GM21390 (cell line): Measurements from ENCODE around the gene IL1RL1.

Experiments used
- ATAC-seq: cut with Tn5 transposase; IDR thresholded peaks from one replicate; pipeline ENCODE4 v1.9.1; 2021; ENCODE audit not compliant: unreplicated experiment

The IL1RL1 gene

DNA sequence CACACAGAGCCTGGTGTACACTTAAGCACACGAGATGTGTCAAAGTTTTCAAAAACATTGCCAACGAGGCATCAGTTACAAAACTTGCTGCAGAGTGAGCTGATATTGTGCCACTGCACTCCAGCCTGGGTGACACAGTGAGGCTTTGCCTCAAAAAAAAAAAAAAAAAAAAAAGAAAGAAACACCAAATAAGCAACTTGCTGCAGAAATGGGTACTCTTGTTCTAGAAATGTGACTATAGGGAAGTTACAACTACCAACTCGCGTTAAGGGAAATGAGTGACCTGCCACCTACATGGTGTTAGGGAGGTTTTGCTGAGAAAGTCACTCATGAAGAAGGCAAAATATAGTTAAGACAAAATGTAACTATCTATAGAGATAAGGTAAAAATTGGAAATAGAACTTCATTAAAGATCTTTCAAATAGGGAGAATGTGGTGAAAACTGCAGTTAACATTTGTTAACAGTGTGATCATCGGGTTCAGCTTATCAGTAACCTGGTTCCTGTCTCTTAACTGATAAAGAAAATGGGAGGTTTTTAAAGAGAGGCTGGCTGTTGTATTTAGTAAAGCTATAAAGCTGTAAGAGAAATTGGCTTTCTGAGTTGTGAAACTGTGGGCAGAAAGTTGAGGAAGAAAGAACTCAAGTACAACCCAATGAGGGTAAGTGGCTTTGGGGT lies at the start of gene IL1RL1:
Gene IL1RL1, plus strand, starts transcription at position 600 of the 677 bp plus-strand sequence. CDS start 26,702 bp downstream, outside the sequence.
- no peak for ATAC-seq

DNA sequence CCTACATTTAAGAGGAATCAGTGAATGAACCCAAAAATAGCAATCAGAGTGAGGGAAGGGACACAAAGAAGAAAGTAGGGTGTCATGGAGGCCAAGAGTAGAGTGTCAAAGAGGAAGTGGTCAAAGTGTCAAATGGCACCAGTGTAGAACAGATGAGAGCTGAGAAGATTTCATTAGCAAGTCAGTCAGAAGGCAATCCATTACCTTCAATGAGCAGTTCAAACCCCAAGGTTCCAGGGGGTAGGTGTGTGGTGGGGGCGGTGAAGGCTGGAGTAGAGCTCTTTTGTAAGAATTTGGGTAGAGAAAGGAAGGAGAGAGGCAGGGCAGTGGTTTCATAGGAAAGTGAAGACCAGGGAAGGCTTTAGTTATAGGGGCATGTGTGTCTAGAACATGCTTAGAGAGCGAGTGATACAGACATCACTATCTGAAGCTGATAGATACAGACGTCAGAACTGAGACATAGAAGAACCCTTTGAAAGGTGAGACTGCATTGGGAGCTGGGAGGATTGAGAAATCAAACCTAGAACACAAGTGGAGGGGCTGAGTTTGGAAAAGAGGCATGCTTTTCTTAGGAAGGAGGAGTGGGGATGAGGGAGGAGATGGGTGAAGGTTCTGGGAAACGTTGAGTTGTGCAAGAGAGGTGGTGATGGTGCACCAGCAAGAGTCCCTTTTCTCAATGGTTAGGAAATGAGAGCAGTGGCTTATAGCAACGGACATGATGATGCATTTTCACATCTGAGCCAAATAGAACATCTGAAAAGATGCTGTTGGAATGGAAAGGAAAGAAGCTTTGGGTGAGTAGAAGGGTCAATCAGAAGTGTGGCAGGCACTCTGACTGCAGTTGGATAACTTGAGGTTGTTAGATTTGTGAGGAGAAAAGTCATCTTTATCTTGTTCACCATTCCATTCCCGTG lies 48.9 kb upstream of the IL1RL1 start:
- no peak for ATAC-seq

GRCh38 chr2:102264952-102265351 lies 46.4 kb upstream of the IL1RL1 start:
- ATAC-seq: no peak

DNA sequence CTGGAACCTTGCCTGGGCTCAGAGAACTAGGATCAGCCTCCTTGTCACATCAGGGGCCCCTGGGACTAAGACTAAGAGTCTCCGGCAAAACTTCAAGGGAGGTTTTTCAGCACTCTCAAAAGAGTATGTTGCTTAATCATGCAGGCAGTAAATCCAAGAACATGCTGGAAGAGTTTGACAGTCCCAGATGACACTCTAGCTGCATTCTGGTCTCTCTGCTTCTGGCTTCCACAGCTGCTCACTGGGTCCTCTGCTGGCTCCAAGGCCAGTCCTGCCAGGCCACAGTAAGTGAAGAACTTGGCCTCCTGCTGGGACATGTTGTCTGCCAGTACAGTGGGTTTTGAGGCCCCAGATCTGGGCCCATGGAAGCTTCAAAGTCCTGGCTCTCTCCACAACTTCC lies 45.2 kb upstream of the IL1RL1 start:
- no peak for ATAC-seq

DNA sequence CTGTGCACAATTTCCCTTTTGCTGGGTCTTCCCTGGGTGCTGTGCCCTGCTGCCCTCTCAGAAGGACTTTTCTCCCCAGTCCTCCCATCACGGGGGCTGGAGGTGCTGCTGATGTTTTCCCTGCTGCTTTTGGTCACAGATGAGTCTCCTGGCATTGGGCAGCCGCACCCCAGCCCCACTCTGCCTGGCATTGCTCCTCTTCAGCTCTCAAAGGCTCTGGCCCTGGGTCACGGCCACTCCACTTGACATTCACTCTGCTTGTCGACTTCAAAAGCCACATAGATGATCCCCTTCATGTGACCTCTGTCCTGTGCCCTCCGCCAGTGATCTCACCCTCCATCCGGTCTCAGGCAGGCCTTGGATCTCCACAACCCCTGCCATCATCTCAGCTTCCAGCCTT lies 43.6 kb upstream of the IL1RL1 start:
- no peak for ATAC-seq

- ATAC-seq: no peak
Observed at GRCh38 chr2:102268510-102269199, 42.7 kb upstream of the IL1RL1 start.

DNA sequence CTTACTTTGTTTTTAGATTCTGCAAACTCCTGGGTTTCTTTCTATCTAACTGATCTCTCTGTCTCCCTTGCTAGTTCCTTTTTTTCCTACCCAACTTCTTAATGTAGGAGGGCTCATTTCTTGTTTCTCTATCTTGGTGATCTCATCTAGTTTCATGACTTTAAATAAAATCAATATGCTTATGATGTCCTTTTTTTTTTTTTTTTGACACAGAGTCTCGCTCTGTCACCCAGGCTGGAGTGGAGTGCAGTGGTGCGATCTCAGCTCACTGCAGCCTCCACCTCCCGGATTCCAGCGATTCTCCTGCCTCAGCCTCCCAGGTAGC lies 42.2 kb upstream of the IL1RL1 start:
- ATAC-seq: no peak

GRCh38 chr2:102271844-102272243 lies 39.5 kb upstream of the IL1RL1 start:
- ATAC-seq: no peak

GRCh38 chr2:102273619-102274211 lies 37.6 kb upstream of the IL1RL1 start:
- ATAC-seq: no peak

GRCh38 chr2:102276549-102277201 lies 34.7 kb upstream of the IL1RL1 start:
- ATAC-seq: no peak

- ATAC-seq: no peak
Observed at GRCh38 chr2:102277202-102277700, 34.1 kb upstream of the IL1RL1 start.

- ATAC-seq: no peak
Observed at GRCh38 chr2:102278720-102279390, 32.5 kb upstream of the IL1RL1 start.

DNA sequence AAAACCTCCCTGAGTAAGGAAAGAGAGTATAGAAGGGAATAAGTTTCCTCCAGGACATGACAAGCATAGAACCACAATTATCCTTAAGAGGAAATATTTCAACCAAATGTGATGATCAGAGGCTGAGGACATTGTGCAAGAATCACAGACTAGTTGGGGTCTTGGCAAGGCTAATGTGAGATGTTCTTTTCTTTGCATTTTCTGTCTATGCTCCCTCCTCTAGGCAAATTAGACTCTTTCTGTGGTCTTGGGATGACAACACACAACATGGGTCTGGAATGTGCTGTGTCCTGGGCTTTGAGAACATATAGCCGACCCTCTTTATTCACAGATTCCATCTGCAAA lies 32.0 kb upstream of the IL1RL1 start:
- no peak for ATAC-seq

DNA sequence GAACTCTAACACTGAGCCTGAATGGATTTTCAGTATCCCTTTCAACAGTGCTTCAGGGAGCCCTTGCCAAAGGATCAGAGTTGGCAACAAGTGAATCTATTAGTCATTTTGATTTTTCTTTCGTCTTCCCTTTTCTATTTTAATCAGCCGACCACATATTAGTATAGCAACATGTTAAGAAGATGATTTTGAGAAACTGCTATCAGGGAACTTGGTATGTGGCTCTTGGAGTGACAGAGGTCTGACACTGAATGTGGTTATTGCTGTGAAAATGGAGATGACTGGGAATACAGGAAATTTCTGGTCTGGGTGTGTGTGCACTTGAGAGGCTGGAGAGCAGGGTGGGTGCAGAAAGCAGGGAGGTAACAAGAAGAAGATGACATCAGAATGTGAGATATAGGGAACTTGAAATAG lies 28.7 kb upstream of the IL1RL1 start:
- ATAC-seq: no peak

DNA sequence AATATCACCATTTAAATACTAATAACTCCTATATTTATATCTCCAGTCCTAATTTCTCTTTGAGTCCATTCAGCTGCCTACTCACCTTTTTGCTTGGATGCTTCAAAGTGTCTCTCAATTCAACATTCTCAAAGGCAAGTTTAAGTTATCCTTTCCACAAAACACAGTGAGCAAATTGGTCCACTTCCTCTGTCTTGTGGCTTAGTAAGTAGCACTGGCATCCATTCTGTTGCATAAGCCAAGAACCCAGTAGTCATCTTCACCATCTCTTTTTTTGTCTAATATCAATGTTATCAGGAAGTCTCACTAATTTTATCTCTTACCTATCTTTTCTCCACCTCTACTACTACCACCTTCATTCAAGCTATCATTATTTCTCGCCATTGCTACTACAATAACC lies 27.4 kb upstream of the IL1RL1 start:
- ATAC-seq: no peak

GRCh38 chr2:102284611-102285010 lies 26.8 kb upstream of the IL1RL1 start:
- no peak for ATAC-seq

DNA sequence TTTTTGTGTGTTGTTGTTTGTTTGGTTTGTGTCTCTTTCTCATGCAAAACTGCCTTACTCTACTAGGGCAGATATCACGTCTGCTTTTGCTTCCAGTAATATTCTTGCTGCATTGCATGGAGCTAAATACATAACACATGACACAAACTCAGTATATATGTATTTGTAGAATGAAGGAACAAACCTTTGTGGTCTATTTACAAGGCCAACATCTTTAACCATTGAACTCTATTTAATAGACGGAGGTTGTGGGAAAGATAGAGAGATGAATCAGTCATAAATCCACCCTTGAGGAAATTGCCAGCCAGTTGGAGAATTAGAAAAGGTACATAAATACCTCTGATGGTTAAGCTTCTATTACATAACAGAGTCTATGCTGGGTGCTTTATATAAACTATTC lies 26.0 kb upstream of the IL1RL1 start:
- ATAC-seq: no peak

GRCh38 chr2:102286041-102286440 lies 25.3 kb upstream of the IL1RL1 start:
- ATAC-seq: no peak

DNA sequence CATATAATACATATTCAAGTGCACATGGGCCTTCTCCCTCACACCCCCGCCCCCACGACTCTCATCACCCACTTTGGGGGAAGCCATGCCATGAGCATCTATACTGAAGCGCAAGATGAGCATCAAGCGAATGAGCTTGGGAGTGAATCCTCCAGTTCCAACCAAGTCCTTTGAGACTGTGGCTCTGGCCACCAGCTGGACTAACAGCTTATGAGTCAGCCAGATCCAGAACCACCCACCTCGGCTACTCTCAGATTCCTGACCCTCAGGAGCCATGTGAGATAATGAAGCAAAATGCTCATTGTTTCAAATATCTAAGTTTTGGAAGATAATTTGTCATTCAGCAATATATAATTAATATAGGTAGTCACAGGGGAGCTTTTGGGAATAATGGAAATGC lies 22.2 kb upstream of the IL1RL1 start:
- no peak for ATAC-seq

DNA sequence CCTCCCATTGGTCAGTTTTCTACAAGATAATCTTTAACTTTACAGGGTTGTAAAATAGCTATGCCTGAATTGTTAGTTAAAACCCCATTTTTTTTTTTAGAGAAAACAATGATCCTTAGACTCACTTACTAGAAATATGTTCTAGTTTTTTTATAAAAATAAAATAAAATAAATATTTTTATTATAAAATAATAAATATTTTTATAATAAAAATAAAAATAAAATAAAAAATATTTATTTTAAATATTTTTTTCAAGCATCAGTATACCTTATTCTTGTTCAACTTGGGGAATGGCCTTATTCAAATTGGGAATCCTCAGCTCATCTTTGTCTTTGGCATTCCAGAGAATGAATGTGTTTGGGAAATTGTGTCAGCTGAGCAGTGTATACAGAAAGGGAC lies 20.8 kb upstream of the IL1RL1 start:
- ATAC-seq: no peak
